Mucosa of rectum (tissue), 2 donors: ENCODE measurements around the gene MALL.
"Not testable (repeated sequence)": the region's sequence is repeated elsewhere in the genome, so short reads cannot be mapped to it uniquely, and the experiment has no call there.

Experiments
- H3K27ac ChIP-seq, 2 donors: one replicate each; pipeline ENCODE4 v1.7.0; 2013; ENCODE audit warnings: inconsistent platforms in 2 of 2, low read depth in 2 of 2, low read length in 2 of 2
- H3K27me3 ChIP-seq, 2 donors: one replicate each; pipeline ENCODE4 v1.7.0; 2013; ENCODE audit warnings: low read length in 2 of 2; ENCODE audit not compliant: control insufficient read depth in 2 of 2, insufficient read depth in 2 of 2
- H3K36me3 ChIP-seq, 2 donors: one replicate each; pipeline ENCODE4 v1.7.0; 2013; ENCODE audit warnings: low read length in 2 of 2; ENCODE audit not compliant: control insufficient read depth in 2 of 2, insufficient read depth in 2 of 2
- H3K4me1 ChIP-seq, 2 donors: one replicate each; pipeline ENCODE4 v1.7.0; 2013; ENCODE audit warnings: low read length in 2 of 2, mild to moderate bottlenecking in 1 of 2; ENCODE audit not compliant: control insufficient read depth in 2 of 2, insufficient read depth in 2 of 2
- H3K4me3 ChIP-seq, 2 donors: one replicate each; pipeline ENCODE4 v1.7.0; 2013; ENCODE audit warnings: low read length in 2 of 2
- H3K9ac ChIP-seq, 2 donors: one replicate each; pipeline ENCODE4 v1.7.0; 2013; ENCODE audit warnings: low read length in 2 of 2, low read depth in 1 of 2, mild to moderate bottlenecking in 1 of 2
- H3K9me3 ChIP-seq, 2 donors: one replicate each; pipeline ENCODE4 v1.7.0; 2013; ENCODE audit warnings: low read length in 2 of 2; ENCODE audit not compliant: control insufficient read depth in 2 of 2
- donor health status: healthy.
- donor health status: Normal muscosa, but diverticular disease.

Gene MALL

GRCh38 chr2:110105183-110105582 is 10.4 kb downstream of the MALL start:
- Histone ChIP-seq H3K9ac (peak overlapping the region in 1 of 2 donors; percentile 47), H3K27me3 (no peaks in the 10 kb centered on the region), H3K4me3 (no peak overlapping the region), H3K36me3 (no peaks in the 10 kb centered on the region), H3K27ac (peak overlapping the region; percentile 93 to 94), H3K4me1 (peaks cover 63 to 65% of the 10 kb centered on the region in 2 donors), H3K9me3 (no peaks in the 10 kb centered on the region)

GRCh38 chr2:110104025-110104771 is 11.4 kb downstream of the MALL start:
- peak overlapping the region; percentile 93 to 94 for H3K27ac ChIP-seq
- H3K9ac ChIP-seq = peak overlapping the region in 1 of 2 donors; percentile 52
- peaks cover 61 to 65% of the 10 kb centered on the region in 2 donors for H3K4me1 ChIP-seq
- H3K9me3 ChIP-seq = no peaks in the 10 kb centered on the region
- no peaks in the 10 kb centered on the region for H3K27me3 ChIP-seq
- H3K36me3 ChIP-seq = no peaks in the 10 kb centered on the region
- H3K4me3 ChIP-seq = no peak overlapping the region

- no peak overlapping the region for H3K4me3 ChIP-seq
- H3K27ac ChIP-seq = peak overlapping the region; percentile 93 to 94
- H3K27me3 ChIP-seq = no peaks in the 10 kb centered on the region
- peaks cover 60 to 65% of the 10 kb centered on the region in 2 donors for H3K4me1 ChIP-seq
- no peaks in the 10 kb centered on the region for H3K36me3 ChIP-seq
- no peaks in the 10 kb centered on the region for H3K9me3 ChIP-seq
- H3K9ac ChIP-seq = peak overlapping the region in 1 of 2 donors; percentile 62
Measured at GRCh38 chr2:110103061-110103961, 12.3 kb downstream of the MALL start.

- no peaks in the 10 kb centered on the region for H3K36me3 ChIP-seq
- H3K9ac ChIP-seq = peak overlapping the region; percentile 48 to 62
- H3K27me3 ChIP-seq = no peaks in the 10 kb centered on the region
- no peaks in the 10 kb centered on the region for H3K9me3 ChIP-seq
- peaks cover 58 to 63% of the 10 kb centered on the region in 2 donors for H3K4me1 ChIP-seq
- peak overlapping the region in 1 of 2 donors; percentile 23 for H3K4me3 ChIP-seq
- H3K27ac ChIP-seq = peak overlapping the region; percentile 93 to 94
Measured at GRCh38 chr2:110101901-110102803, 13.5 kb downstream of the MALL start.

- peak overlapping the region; percentile 93 to 94 for H3K27ac ChIP-seq
- H3K4me3 ChIP-seq = peak overlapping the region in 1 of 2 donors; percentile 31
- H3K9ac ChIP-seq = peak overlapping the region; percentile 48 to 62
- H3K36me3 ChIP-seq = no peaks in the 10 kb centered on the region
- peaks cover 50 to 55% of the 10 kb centered on the region in 2 donors for H3K4me1 ChIP-seq
- H3K27me3 ChIP-seq = no peaks in the 10 kb centered on the region
- H3K9me3 ChIP-seq = no peaks in the 10 kb centered on the region
Measured at GRCh38 chr2:110101280-110101844, 14.3 kb downstream of the MALL start.

GRCh38 chr2:110100880-110101279 is 14.7 kb downstream of the MALL start:
- Histone ChIP-seq H3K4me1 (peaks cover 48 to 53% of the 10 kb centered on the region in 2 donors), H3K4me3 (peak overlapping the region in 1 of 2 donors; percentile 31), H3K9ac (peak overlapping the region; percentile 38 to 59), H3K27ac (peak overlapping the region; percentile 93 to 94)
- H3K27me3 ChIP-seq, H3K9me3 ChIP-seq, H3K36me3 ChIP-seq: not testable (repeated sequence)

- H3K36me3 ChIP-seq = no peaks in the 10 kb centered on the region
- peak overlapping the region in 1 of 2 donors; percentile 59 for H3K9ac ChIP-seq
- H3K4me3 ChIP-seq = no peak overlapping the region
- peak overlapping the region; percentile 93 to 94 for H3K27ac ChIP-seq
- H3K4me1 ChIP-seq = peaks cover 44 to 49% of the 10 kb centered on the region in 2 donors
- no peaks in the 10 kb centered on the region for H3K9me3 ChIP-seq
- H3K27me3 ChIP-seq = no peaks in the 10 kb centered on the region
Measured at GRCh38 chr2:110100480-110100879, 15.1 kb downstream of the MALL start.

- Histone ChIP-seq H3K9me3 (no peaks in the 10 kb centered on the region), H3K27ac (peak overlapping the region in 1 of 2 donors; percentile 23), H3K36me3 (no peaks in the 10 kb centered on the region), H3K4me3 (no peak overlapping the region), H3K4me1 (peaks cover 36 to 41% of the 10 kb centered on the region in 2 donors), H3K9ac (no peak overlapping the region), H3K27me3 (no peaks in the 10 kb centered on the region)
Measured at GRCh38 chr2:110099471-110100225, 16.0 kb downstream of the MALL start.

- no peak overlapping the region for H3K27ac ChIP-seq
- H3K27me3 ChIP-seq = no peaks in the 10 kb centered on the region
- no peaks in the 10 kb centered on the region for H3K36me3 ChIP-seq
- no peak overlapping the region for H3K9ac ChIP-seq
- H3K4me3 ChIP-seq = no peak overlapping the region
- H3K9me3 ChIP-seq = no peaks in the 10 kb centered on the region
- H3K4me1 ChIP-seq = peaks cover 30 to 35% of the 10 kb centered on the region in 2 donors
Measured at GRCh38 chr2:110099038-110099425, 16.6 kb downstream of the MALL start.
